Choroid plexus epithelial cell (primary cell): ENCODE results near the gene TBC1D9.

ENCODE experiments used
- DNase-seq: peaks from one replicate; pipeline ENCODE4 v3.0.0-alpha.2; 2010; ENCODE audit warnings: low read depth
- H3K4me3 ChIP-seq: 2 replicates; pipeline ENCODE4 v1.5.1; 2011; ENCODE audit warnings: low read depth, mild to moderate bottlenecking, control low read depth, low read length, moderate library complexity
- TF ChIP-seq, protein P1 (sequence below): conservative IDR thresholded peaks from 2 replicates; pipeline ENCODE4 v1.5.1; 2011; ENCODE audit warnings: low read depth, mild to moderate bottlenecking, control low read depth, inconsistent platforms, low read length, moderate library complexity

The TBC1D9 gene

DNA sequence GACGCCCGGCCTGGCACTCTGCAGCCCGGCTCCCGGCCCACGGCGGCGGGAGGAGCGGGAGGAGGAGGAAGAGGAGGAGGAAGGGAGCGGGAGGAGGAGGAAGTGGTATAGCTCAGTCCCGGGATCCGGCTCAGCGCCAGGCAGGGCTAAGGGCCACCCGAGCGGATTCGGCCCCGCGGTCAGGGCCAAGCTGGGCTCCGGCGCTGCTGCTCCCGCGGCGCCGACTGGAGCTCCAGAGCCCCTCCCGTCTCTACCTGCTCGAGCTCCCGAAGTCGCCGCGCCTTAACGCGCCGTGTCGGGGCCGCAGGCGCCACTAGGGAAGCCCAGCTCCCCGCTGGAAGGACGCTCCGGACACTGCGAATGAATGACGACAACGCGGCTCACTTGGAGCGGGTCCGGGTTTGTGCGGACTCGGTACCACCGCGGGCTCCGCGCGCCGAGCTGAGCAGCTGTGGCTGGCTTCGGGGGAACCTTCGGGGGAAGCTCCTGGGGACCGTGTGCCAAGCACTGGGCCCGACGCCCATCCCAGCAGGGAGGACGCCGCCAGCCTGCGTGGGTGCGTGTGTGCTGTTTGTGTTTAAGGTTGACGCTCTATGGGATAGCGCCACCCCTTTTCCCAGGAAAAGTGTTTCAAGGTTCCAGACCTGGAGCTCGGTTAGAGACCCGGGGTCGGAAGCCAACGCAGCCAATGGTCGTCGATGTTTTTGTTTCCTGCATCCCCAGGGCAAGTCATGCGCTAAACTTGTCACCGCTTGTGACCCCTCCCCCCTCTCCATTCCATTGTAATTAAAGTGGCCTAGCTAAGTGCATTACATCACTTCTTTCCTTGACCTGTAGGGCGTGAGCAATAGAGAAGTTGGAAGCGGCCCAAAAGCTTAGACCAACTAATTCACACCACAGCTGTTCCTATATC lies at the start of gene TBC1D9:
TBC1D9 (minus strand) TSS at position 67 of the 913 bp plus-strand sequence. CDS start 340 bp downstream, outside the sequence.
- DNase-seq: peak; percentile 80
- peak within 1 kb of the TSS; percentile 68 for H3K4me3 ChIP-seq
- TF ChIP-seq, protein P1, sequence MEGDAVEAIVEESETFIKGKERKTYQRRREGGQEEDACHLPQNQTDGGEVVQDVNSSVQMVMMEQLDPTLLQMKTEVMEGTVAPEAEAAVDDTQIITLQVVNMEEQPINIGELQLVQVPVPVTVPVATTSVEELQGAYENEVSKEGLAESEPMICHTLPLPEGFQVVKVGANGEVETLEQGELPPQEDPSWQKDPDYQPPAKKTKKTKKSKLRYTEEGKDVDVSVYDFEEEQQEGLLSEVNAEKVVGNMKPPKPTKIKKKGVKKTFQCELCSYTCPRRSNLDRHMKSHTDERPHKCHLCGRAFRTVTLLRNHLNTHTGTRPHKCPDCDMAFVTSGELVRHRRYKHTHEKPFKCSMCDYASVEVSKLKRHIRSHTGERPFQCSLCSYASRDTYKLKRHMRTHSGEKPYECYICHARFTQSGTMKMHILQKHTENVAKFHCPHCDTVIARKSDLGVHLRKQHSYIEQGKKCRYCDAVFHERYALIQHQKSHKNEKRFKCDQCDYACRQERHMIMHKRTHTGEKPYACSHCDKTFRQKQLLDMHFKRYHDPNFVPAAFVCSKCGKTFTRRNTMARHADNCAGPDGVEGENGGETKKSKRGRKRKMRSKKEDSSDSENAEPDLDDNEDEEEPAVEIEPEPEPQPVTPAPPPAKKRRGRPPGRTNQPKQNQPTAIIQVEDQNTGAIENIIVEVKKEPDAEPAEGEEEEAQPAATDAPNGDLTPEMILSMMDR: peak; percentile 0

DNA sequence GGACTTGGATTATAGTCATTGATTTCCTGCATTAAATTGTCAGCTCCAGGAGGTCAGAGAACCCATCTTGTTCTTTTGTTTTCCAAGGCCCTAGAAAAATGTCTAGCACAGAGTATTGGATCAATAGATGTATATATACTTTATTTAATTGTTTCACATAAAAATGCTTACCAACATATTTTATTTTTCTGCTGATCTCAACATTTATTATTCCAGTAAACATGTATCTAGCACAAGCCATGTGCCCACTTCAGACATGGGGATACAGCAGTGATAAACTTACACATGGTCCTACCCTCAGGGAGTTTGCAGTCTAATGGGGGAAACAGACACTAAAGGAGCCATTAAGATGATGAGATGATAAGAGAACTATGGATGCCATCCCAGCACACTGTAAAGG lies 49.1 kb upstream of the TBC1D9 start:
- TF ChIP-seq, protein P1: no peak
- DNase-seq: no peak
- H3K4me3 ChIP-seq: no peak overlapping the region

DNA sequence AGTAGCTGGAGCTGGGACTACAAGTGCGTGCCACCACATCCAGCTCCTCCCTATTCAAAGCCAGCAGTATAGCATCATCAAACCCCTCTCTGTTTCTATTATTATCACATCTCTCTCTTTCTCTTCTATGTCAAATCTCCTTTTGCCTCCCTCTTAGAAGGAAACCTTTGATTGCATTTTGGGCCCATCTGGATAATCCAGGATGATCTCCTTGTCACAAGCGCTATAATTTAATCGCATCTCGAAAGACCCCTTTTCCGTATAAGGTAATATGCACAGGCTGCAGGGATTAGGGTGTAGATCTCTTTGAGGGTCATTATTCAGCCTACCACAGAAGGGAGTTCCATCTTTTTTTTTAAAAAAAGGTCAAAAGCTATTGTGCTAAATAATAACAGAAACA lies 46.4 kb upstream of the TBC1D9 start:
- TF ChIP-seq, protein P1: no peak
- H3K4me3 ChIP-seq: no peak overlapping the region
- DNase-seq: no peak

DNA sequence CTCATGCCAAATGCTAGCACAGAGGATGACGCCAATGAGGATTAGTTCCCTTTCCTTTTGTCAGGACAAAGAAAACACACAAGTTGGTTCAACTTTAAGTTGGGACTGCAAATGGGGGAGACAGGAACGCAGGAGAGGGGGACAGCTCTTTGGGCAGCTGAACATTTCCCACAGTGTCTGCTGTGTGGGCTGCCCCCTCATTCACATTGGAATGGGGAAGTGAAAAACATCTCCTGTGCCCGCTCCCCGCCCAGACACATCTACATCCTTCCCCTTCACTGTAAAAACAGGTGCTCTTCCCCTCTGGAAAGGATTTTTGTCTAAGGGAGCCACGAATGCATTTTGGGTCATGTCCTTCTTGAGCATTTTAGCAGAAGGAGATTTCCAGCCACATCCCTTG lies 44.5 kb upstream of the TBC1D9 start:
- TF ChIP-seq, protein P1: no peak
- H3K4me3 ChIP-seq: no peak overlapping the region
- no peak for DNase-seq

DNA sequence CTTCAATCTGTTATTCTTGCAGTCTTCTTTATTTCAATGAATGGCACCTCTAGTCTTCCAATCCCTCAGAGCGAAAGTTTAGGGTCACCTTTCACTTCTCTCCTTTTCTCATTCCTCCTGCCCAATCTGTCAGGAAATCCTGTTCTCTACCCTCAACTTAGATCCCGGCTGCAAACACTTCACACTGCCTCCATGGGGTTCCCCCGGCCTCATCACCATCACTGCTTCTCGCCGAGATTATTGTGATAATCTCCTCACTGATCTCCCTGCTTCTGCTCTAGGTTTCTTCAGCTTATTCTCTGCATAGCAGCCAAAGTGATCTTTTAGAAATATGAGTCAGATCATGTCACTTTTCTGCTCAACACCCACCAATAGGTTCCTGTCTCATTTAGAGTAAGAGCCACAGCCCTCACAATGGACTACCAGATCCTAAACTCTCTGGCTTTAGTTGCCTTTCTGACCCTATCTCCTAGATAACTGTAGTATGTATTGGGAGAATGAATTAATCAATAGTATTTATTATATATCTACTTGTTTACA lies 43.6 kb upstream of the TBC1D9 start:
- no peak for DNase-seq
- TF ChIP-seq, protein P1: no peak
- no peak overlapping the region for H3K4me3 ChIP-seq

DNA sequence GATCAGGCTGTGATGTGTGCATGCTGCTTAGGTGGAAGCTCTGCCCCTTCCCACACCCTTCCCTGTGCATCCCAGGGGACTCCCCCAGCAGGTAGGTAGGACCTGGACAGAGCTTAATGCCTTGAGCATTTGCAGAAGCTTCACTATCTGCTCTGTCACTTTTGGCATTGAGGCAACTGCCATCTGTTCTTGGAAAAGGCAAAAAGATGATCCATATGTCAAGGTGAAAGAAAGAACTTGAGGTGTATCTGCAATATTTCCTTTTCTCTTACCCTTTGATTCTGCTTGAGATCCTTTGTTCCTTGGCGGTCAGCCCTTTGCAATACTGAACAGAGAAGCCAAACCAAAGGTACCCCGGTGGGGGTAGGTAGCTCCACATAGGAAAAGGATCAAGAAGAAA lies 37.1 kb upstream of the TBC1D9 start:
- no peak overlapping the region for H3K4me3 ChIP-seq
- TF ChIP-seq, protein P1: no peak
- DNase-seq: no peak
